ENCODE measurements around the gene PHGDH.

PHGDH gene

DNA sequence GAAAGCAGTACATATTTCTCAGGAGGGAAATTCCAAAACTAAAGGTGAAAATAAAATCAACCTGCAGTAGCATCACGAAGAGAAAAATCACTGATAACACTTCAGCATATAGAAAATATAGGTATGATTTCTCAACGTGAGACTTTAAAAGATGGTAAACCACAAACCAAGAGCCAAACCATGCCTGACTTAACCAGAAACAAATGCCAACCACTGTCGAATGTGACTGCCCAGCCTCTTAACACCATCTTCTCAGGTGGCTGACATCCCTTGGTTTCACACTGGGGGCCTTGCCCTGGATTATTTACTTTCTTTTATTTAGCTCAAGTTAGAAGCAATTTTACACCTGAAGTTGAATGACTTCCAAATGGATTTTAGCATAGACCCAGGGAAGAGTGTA, 46.9 kb downstream of the PHGDH start:
- ChIA-PET CTCF (no interaction called here), POLR2A (ENCODE audit: low non-redundant PET) (no interaction called here)
- no peak for DNase-seq (ENCODE audit: low spot score)
- TF ChIP-seq, protein P1, sequence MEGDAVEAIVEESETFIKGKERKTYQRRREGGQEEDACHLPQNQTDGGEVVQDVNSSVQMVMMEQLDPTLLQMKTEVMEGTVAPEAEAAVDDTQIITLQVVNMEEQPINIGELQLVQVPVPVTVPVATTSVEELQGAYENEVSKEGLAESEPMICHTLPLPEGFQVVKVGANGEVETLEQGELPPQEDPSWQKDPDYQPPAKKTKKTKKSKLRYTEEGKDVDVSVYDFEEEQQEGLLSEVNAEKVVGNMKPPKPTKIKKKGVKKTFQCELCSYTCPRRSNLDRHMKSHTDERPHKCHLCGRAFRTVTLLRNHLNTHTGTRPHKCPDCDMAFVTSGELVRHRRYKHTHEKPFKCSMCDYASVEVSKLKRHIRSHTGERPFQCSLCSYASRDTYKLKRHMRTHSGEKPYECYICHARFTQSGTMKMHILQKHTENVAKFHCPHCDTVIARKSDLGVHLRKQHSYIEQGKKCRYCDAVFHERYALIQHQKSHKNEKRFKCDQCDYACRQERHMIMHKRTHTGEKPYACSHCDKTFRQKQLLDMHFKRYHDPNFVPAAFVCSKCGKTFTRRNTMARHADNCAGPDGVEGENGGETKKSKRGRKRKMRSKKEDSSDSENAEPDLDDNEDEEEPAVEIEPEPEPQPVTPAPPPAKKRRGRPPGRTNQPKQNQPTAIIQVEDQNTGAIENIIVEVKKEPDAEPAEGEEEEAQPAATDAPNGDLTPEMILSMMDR (conservative IDR thresholded peaks at IDR 0.05; ENCODE audit: low read depth) = no peak
- H3K27ac ChIP-seq = no peak overlapping the region

DNA sequence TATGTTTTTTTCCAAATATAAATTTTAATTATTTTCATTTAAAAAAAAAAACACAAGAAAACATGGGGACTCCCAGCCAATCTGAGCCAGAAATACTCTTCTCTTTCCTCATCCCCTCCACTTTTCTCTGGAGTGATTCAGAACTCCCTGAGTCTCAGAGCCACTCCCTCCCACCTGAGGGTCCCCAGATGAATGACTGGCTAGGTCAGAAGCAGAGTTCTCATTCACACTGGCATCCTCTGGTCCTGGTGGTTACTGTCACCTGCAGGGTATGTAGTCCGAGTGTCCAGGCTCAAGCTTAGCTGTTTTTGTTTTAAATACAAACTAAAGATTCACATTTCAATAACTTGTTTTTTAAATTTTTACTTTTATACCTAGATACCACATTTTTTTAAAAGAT, 50.7 kb downstream of the PHGDH start:
- POLR2A ChIA-PET (ENCODE audit: low non-redundant PET) = no interaction called here
- no peak for DNase-seq (ENCODE audit: low spot score)
- no peak overlapping the region for H3K27ac ChIP-seq
- TF ChIP-seq, protein P1 (conservative IDR thresholded peaks at IDR 0.05; ENCODE audit: low read depth) = no peak
- CTCF ChIA-PET = no interaction called here

DNA sequence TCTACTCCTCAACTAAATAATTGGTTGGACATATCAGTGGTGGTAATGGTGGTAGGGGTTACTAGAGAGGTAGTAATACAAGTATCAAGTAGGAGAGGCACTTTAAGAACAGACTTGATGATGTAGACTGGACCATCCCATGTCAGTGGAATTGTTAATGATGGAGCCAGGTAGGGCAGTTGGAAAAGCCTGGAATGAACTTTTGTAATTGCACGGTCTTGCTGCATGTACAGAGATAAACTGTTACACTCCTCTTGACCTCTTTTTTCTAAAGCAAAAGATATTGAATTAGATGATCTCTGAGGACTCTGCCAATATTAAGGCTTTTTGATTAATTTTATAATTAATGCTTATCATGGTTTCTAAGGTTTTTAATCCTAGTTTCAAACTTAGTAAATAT, 51.2 kb downstream of the PHGDH start:
- POLR2A ChIA-PET (ENCODE audit: low non-redundant PET) = no interaction called here
- DNase-seq (ENCODE audit: low spot score) = no peak
- TF ChIP-seq, protein P1 (conservative IDR thresholded peaks at IDR 0.05; ENCODE audit: low read depth) = no peak
- no peak overlapping the region for H3K27ac ChIP-seq
- CTCF ChIA-PET = no interaction called here

DNA sequence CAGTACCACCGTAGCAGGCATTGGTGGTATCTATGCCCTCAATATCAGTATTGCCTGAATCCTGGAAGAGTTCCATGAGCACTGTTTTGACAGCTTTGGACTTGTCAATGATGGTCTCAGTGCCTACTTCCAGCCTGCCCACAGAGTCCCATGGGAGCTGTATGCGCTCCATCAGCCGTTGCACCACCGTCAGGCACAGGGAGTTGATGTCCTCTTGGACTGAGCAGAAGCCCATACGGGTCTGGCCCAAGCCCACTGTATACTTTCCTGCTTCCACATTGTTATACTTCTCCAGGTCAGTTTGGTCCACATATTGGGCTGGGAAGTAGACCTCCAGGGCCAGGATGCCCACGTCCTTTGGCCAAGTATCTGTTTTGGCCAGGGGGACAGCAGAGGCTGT, 52.5 kb downstream of the PHGDH start:
- POLR2A ChIA-PET (ENCODE audit: low non-redundant PET) = no interaction called here
- CTCF ChIA-PET = no interaction called here

DNA sequence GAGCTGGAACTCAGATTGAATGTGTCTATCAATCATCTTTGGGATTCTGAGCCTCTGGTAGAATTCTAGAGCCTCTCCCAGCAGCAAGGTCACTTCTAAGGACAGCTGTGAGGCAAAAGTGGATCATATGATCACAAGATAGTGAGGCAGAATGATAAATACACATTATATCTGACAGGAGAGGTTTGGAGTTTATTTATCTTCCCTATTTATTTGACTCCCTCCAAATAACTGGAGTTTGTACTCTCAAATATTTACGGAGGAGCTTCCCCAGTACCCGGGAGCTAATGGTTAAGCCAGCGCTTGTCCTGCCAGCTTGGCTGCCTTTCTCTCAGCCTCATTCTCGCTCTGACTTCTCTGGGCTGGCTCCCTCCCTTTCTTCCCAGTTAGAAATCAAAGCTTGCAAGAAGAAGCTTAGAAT, 54.6 kb downstream of the PHGDH start:
- DNase-seq (ENCODE audit: low spot score) = no peak
- H3K27ac ChIP-seq = no peak overlapping the region
- TF ChIP-seq, protein P1 (conservative IDR thresholded peaks at IDR 0.05; ENCODE audit: low read depth) = no peak
- ChIA-PET POLR2A (ENCODE audit: low non-redundant PET) (no interaction called here), CTCF (no interaction called here)

More for the DNA sequence above, 52.5 kb downstream of the PHGDH start:
- H3K27ac ChIP-seq = no peak overlapping the region
- DNase-seq (ENCODE audit: low spot score) = no peak
- TF ChIP-seq, protein P1 (conservative IDR thresholded peaks at IDR 0.05; ENCODE audit: low read depth) = no peak

DNA sequence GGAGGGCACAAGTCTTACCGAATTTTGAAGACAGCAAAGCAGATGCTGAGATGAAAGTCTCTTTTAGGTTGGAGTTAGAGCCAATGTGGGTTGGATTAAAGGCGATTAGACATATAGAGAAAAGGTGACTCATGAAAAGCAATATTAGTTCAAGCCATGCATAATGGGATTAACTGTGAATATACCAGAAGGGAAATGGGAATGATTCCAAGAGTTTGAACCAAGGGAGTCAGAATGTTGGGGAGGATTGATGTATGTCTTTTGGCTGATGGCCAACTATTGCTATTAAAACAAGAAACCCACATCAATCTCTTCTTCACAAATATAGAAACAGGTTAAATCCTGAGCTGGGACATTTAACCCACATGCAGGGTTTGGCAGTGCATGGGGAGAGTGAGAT, 55.8 kb downstream of the PHGDH start:
- POLR2A ChIA-PET (ENCODE audit: low non-redundant PET) = no interaction called here
- DNase-seq (ENCODE audit: low spot score) = no peak
- TF ChIP-seq, protein P1 (conservative IDR thresholded peaks at IDR 0.05; ENCODE audit: low read depth) = no peak
- H3K27ac ChIP-seq = no peak overlapping the region
- CTCF ChIA-PET = no interaction called here

DNA sequence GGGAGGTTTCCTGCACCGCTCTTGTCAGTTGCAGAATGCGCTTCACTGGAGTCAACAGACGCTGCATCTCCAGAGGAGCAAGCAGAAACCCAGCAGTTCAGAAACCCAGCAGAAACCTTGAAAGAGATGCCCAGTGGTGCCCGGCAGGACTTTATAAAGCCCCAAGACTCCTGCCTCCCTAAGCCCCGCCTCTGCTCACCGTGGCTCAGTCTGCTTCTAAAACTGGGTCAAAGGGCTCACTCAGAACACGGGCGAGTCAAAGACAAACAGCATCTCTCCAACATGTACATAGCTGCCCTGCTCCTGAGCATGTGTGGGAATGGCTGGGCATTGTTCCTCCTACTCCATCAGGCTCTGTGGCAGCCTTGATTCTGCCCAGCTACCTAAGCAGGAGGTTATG, 57.0 kb downstream of the PHGDH start, which contains the start of gene HMGCS2:
HMGCS2 (minus strand) TSS at position 128 of the 400 bp plus-strand sequence; CDS start at position 67, 61 bp downstream.
- no peak within 1 kb of the TSS for H3K27ac ChIP-seq
- ChIA-PET POLR2A (ENCODE audit: low non-redundant PET) (no interaction called here), CTCF (no interaction called here)
- TF ChIP-seq, protein P1 (conservative IDR thresholded peaks at IDR 0.05; ENCODE audit: low read depth) = no peak
- DNase-seq (ENCODE audit: low spot score) = no peak

Measured in RWPE1 (cell line).